Measurements from ENCODE around the gene TMIE.

TMIE gene

DNA sequence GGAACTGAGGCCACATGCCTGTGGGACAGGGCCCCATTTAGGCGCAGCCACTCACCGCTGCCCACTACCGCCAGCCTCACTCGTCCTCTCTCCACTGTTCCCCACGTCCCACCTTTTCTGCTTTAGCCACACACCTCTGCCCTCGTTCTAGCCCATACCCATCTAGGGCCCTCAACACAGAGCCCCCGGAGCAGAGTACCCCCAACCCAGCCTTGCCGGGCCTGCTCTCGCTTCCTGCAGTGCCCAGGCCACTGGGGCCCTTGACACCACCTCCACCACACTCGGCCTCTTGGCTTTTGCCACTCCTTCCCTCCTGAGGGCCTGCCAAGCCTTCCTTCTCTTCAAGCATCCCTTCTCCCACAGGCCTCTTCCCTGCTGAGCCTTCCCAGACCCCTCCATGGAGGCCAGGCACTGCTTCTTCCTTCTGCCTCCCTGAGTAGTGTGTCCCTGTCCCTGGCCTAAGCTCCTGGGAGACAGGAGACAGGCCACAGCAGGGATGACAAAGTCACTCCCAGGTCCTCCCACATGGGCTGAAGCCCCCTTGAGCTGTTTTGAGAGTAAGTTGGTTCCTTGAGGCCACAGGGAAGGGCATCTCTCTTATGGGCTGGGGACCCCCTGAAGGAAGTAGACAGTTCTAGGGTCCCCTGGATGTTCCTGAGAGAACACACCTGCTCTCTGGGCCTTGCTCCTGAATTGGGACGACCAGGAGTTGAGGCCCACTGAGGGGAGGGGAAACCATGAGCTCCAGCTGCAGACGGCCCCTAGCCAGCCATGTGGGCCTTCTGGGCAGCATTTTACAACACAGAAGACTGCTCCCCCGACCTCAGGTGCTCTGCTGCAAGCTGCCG is 12.1 kb downstream of the TMIE start:
- Histone ChIP-seq H3K23ac (ENCODE audit: low read length in 2 of 2) (no peak overlapping the region), H3K4me1 (ENCODE audit: control insufficient read depth, insufficient read depth, low read depth, low read length) (no peaks in the 10 kb centered on the region), H3K27ac (ENCODE audit: low read length, poor library complexity, severe bottlenecking) (no peak overlapping the region), H3K9ac (ENCODE audit: low read length) (no peak overlapping the region), H4K91ac (ENCODE audit: low read length) (no peak overlapping the region), H3K4ac (ENCODE audit: low read depth in 1 of 2, low read length in 2 of 2) (no peak overlapping the region), H2AFZ (ENCODE audit: low read depth, low read length) (no peak overlapping the region), H2BK120ac (ENCODE audit: low read depth, low read length) (no peak overlapping the region), H3K4me2 (ENCODE audit: low read length, poor library complexity, severe bottlenecking) (no peak overlapping the region), H3K27me3 (ENCODE audit: control insufficient read depth in 1 of 2, insufficient read depth in 1 of 2, low read length in 2 of 2) (peaks cover 10 to 51% of the 10 kb centered on the region in 2 experiments), H3K14ac (ENCODE audit: low read length in 2 of 2) (no peak overlapping the region), H2BK12ac (ENCODE audit: low read length in 2 of 2) (no peak overlapping the region), H2BK15ac (ENCODE audit: low read depth, poor library complexity, severe bottlenecking) (no peak overlapping the region), H2BK5ac (ENCODE audit: low read depth, low read length, poor library complexity, severe bottlenecking) (no peak overlapping the region), H3K9me3 (ENCODE audit: control insufficient read depth, low read length) (no peaks in the 10 kb centered on the region), H3K18ac (ENCODE audit: low read depth in 1 of 2, low read length in 2 of 2) (no peak overlapping the region), H3K36me3 (ENCODE audit: control insufficient read depth in 1 of 2, insufficient read depth in 2 of 2, low read depth in 1 of 2, low read length in 2 of 2) (no peaks in the 10 kb centered on the region), H3K79me1 (replicated peaks; ENCODE audit: low read length, poor library complexity, severe bottlenecking) (no peaks in the 10 kb centered on the region), H4K8ac (ENCODE audit: low read length) (no peak overlapping the region), H3K4me3 (ENCODE audit: insufficient read depth in 1 of 2, low read depth in 1 of 2, low read length in 2 of 2) (no peak overlapping the region), H2AK5ac (ENCODE audit: low read length, severe bottlenecking) (no peak overlapping the region)
- DNase-seq: no peak
- 85% methylated on average over 14 of the region's 14 CpGs for WGBS

GRCh38 chr3:46713898-46714552 is 12.8 kb downstream of the TMIE start:
- no peak overlapping the region for H2BK12ac ChIP-seq (ENCODE audit: low read length in 2 of 2)
- 92% methylated on average over 22 of the region's 22 CpGs for WGBS
- no peaks in the 10 kb centered on the region for H3K4me1 ChIP-seq (ENCODE audit: control insufficient read depth, insufficient read depth, low read depth, low read length)
- no peak overlapping the region for H2AK5ac ChIP-seq (ENCODE audit: low read length, severe bottlenecking)
- H4K8ac ChIP-seq (ENCODE audit: low read length): no peak overlapping the region
- H3K4me3 ChIP-seq (ENCODE audit: insufficient read depth in 1 of 2, low read depth in 1 of 2, low read length in 2 of 2): no peak overlapping the region
- H2BK120ac ChIP-seq (ENCODE audit: low read depth, low read length): no peak overlapping the region
- H3K9ac ChIP-seq (ENCODE audit: low read length): no peak overlapping the region
- no peaks in the 10 kb centered on the region for H3K9me3 ChIP-seq (ENCODE audit: control insufficient read depth, low read length)
- no peak overlapping the region for H2BK15ac ChIP-seq (ENCODE audit: low read depth, poor library complexity, severe bottlenecking)
- no peak overlapping the region for H3K27ac ChIP-seq (ENCODE audit: low read length, poor library complexity, severe bottlenecking)
- no peak overlapping the region for H4K91ac ChIP-seq (ENCODE audit: low read length)
- peaks cover 10 to 52% of the 10 kb centered on the region in 2 experiments for H3K27me3 ChIP-seq (ENCODE audit: control insufficient read depth in 1 of 2, insufficient read depth in 1 of 2, low read length in 2 of 2)
- no peak overlapping the region for H2AFZ ChIP-seq (ENCODE audit: low read depth, low read length)
- H2BK5ac ChIP-seq (ENCODE audit: low read depth, low read length, poor library complexity, severe bottlenecking): no peak overlapping the region
- no peaks in the 10 kb centered on the region for H3K79me1 ChIP-seq (replicated peaks; ENCODE audit: low read length, poor library complexity, severe bottlenecking)
- no peak overlapping the region for H3K23ac ChIP-seq (ENCODE audit: low read length in 2 of 2)
- no peak overlapping the region for H3K18ac ChIP-seq (ENCODE audit: low read depth in 1 of 2, low read length in 2 of 2)
- H3K14ac ChIP-seq (ENCODE audit: low read length in 2 of 2): no peak overlapping the region
- H3K4ac ChIP-seq (ENCODE audit: low read depth in 1 of 2, low read length in 2 of 2): no peak overlapping the region
- no peaks in the 10 kb centered on the region for H3K36me3 ChIP-seq (ENCODE audit: control insufficient read depth in 1 of 2, insufficient read depth in 2 of 2, low read depth in 1 of 2, low read length in 2 of 2)
- no peak overlapping the region for H3K4me2 ChIP-seq (ENCODE audit: low read length, poor library complexity, severe bottlenecking)
- no peak for DNase-seq

DNA sequence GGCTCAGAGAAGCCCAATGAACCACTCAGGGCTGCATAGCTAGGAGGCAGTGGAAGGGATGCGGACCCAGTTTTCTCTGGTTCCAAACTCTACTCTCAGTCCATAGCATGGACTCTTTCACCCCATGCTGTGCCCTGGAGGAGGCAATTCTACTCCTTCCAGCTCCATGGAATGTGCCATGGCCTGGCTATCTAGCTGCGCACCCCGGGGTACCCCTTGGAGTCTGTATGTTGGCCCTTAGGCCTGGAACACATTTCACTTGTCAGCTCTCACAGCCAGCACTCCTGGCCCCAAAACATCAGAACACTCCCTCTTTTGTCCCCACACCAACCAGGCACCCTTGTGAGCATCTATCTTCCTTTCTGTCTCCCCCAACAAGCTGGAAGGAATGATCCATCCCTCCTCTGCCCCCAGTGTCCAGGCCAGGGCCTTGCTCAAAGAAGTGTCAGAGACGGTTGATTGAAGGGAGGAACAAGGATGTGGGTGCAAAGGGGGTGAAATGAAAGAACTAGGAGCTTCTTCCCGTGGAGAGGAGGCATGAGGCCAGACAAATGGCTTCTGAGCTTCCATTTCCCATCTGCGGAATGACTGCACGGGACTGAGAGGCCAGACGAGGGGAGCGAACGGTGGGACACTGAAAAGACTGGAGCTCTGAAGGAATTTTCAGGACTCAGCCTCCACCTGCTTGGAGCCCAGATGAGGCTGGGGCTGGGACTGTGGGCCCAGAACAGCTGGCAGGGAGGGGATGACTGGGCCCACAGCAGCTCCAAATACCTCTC is 13.7 kb downstream of the TMIE start:
- no peak overlapping the region for H3K23ac ChIP-seq (ENCODE audit: low read length in 2 of 2)
- H2BK15ac ChIP-seq (ENCODE audit: low read depth, poor library complexity, severe bottlenecking): no peak overlapping the region
- H4K8ac ChIP-seq (ENCODE audit: low read length): no peak overlapping the region
- DNase-seq: no peak
- no peaks in the 10 kb centered on the region for H3K36me3 ChIP-seq (ENCODE audit: control insufficient read depth in 1 of 2, insufficient read depth in 2 of 2, low read depth in 1 of 2, low read length in 2 of 2)
- no peak overlapping the region for H3K27ac ChIP-seq (ENCODE audit: low read length, poor library complexity, severe bottlenecking)
- H3K9me3 ChIP-seq (ENCODE audit: control insufficient read depth, low read length): no peaks in the 10 kb centered on the region
- no peak overlapping the region for H3K18ac ChIP-seq (ENCODE audit: low read depth in 1 of 2, low read length in 2 of 2)
- no peak overlapping the region for H2BK12ac ChIP-seq (ENCODE audit: low read length in 2 of 2)
- H2BK120ac ChIP-seq (ENCODE audit: low read depth, low read length): no peak overlapping the region
- no peak overlapping the region for H3K4me2 ChIP-seq (ENCODE audit: low read length, poor library complexity, severe bottlenecking)
- H3K4me1 ChIP-seq (ENCODE audit: control insufficient read depth, insufficient read depth, low read depth, low read length): no peaks in the 10 kb centered on the region
- no peak overlapping the region for H2BK5ac ChIP-seq (ENCODE audit: low read depth, low read length, poor library complexity, severe bottlenecking)
- no peak overlapping the region for H2AFZ ChIP-seq (ENCODE audit: low read depth, low read length)
- no peak overlapping the region for H4K91ac ChIP-seq (ENCODE audit: low read length)
- H3K27me3 ChIP-seq (ENCODE audit: control insufficient read depth in 1 of 2, insufficient read depth in 1 of 2, low read length in 2 of 2): peaks cover 10 to 56% of the 10 kb centered on the region in 2 experiments
- no peak overlapping the region for H3K4me3 ChIP-seq (ENCODE audit: insufficient read depth in 1 of 2, low read depth in 1 of 2, low read length in 2 of 2)
- H3K14ac ChIP-seq (ENCODE audit: low read length in 2 of 2): no peak overlapping the region
- H3K79me1 ChIP-seq (replicated peaks; ENCODE audit: low read length, poor library complexity, severe bottlenecking): no peaks in the 10 kb centered on the region
- 89% methylated on average over 10 of the region's 10 CpGs for WGBS
- H3K4ac ChIP-seq (ENCODE audit: low read depth in 1 of 2, low read length in 2 of 2): no peak overlapping the region
- H2AK5ac ChIP-seq (ENCODE audit: low read length, severe bottlenecking): no peak overlapping the region
- no peak overlapping the region for H3K9ac ChIP-seq (ENCODE audit: low read length)
